Activated CD8-positive, alpha-beta memory T cell treated with anti-CD3 and anti-CD28 coated beads, Interleukin-2, amount 10 ng/mL, durations not matched to agents 7 days and 5 days (primary cell): ENCODE data around the gene MSH6. TPM values are rescaled to one million over a fixed set of nuclear protein-coding genes. Genes with fewer than 3 reads are reported as not detected.
"Not testable (repeated sequence)": the region's sequence is repeated elsewhere in the genome, so short reads cannot be mapped to it uniquely, and the experiment has no call there.

Experiments
- ATAC-seq: fragments of 150-1000 bp; cut with Tn5 transposase; one replicate; pipeline ENCODE4 v1.10.0; 2021; ENCODE audit warnings: moderate library complexity
- CTCF ChIA-PET: fragments of 350-600 bp; sonication (Branson Sonifier 250); formaldehyde crosslinking; loops from one replicate; lab custom pipeline; 2021; ENCODE audit warnings: antibody characterized with exemption; lab: Charles Lee
- DNase-seq: peaks from one replicate; pipeline ENCODE4 v3.0.0-alpha.2; 2020
- H3K27ac Mint-ChIP-seq: one replicate; pipeline ENCODE4 v1.8.0; 2021; ENCODE audit warnings: mild to moderate bottlenecking, mixed read lengths
- H3K27me3 Mint-ChIP-seq: one replicate; pipeline ENCODE4 v1.8.0; 2021; ENCODE audit warnings: mixed read lengths
- H3K36me3 Mint-ChIP-seq: one replicate; pipeline ENCODE4 v1.8.0; 2021; ENCODE audit warnings: mild to moderate bottlenecking, mixed read lengths
- H3K4me1 Mint-ChIP-seq: one replicate; pipeline ENCODE4 v1.8.0; 2021; ENCODE audit warnings: mixed read lengths
- H3K4me3 Mint-ChIP-seq: one replicate; pipeline ENCODE4 v1.8.0; 2021; ENCODE audit warnings: mild to moderate bottlenecking, moderate library complexity, mixed read lengths
- H3K9me3 Mint-ChIP-seq: one replicate; pipeline ENCODE4 v1.8.0; 2022; ENCODE audit warnings: low read depth, mixed read lengths
- total RNA-seq, 2 experiments: library from RNA; stranded (reverse); gene quantifications; one replicate each; pipeline ENCODE4 v1.2.3, GENCODE V29; 2021

MSH6 gene
- total RNA-seq, 2 experiments from 2014 or later: 93.8 to 103 TPM

GRCh38 chr2:47833516-47833968 is 50.6 kb downstream of the MSH6 start:
- Mint-ChIP-seq H3K9me3 (no peaks in the 10 kb centered on the region), H3K27ac (no peak overlapping the region), H3K27me3 (no peaks in the 10 kb centered on the region), H3K4me3 (no peak overlapping the region), H3K4me1 (peaks cover 10% of the 10 kb centered on the region), H3K36me3 (peaks cover 46% of the 10 kb centered on the region)
- ATAC-seq (peak; percentile 49), DNase-seq (no peak)
- CTCF ChIA-PET: interaction anchor here (1.3 kb wide), 1 partner anchor 10 kb away, joined by 4 read pairs; no protein-coding TSS in a partner anchor

GRCh38 chr2:47838249-47838648 is 55.3 kb downstream of the MSH6 start:
- Mint-ChIP-seq H3K27me3 (no peaks in the 10 kb centered on the region), H3K9me3 (no peaks in the 10 kb centered on the region), H3K4me3 (no peak overlapping the region), H3K36me3 (peaks cover 32% of the 10 kb centered on the region), H3K27ac (no peak overlapping the region), H3K4me1 (peaks cover 15% of the 10 kb centered on the region)
- ATAC-seq: no peak
- DNase-seq: no peak
- CTCF ChIA-PET: no interaction called here

- peaks cover 16% of the 10 kb centered on the region for H3K4me1 Mint-ChIP-seq
- no peak overlapping the region for H3K27ac Mint-ChIP-seq
- no peak overlapping the region for H3K4me3 Mint-ChIP-seq
- H3K9me3 Mint-ChIP-seq: no peaks in the 10 kb centered on the region
- peaks cover 32% of the 10 kb centered on the region for H3K36me3 Mint-ChIP-seq
- DNase-seq (no peak), ATAC-seq (no peak)
- H3K27me3 Mint-ChIP-seq: no peaks in the 10 kb centered on the region
- CTCF ChIA-PET: interaction anchor here (0.6 kb wide), 1 partner anchor 13 kb away, joined by 3 read pairs; no protein-coding TSS in a partner anchor
Observed at GRCh38 chr2:47838686-47839085, 55.7 kb downstream of the MSH6 start.

- no peak overlapping the region for H3K4me3 Mint-ChIP-seq
- ATAC-seq (no peak), DNase-seq (no peak)
- H3K36me3 Mint-ChIP-seq: peaks cover 8% of the 10 kb centered on the region
- H3K27me3 Mint-ChIP-seq: no peaks in the 10 kb centered on the region
- H3K27ac Mint-ChIP-seq: peak overlapping the region; percentile 28
- H3K9me3 Mint-ChIP-seq: no peaks in the 10 kb centered on the region
- CTCF ChIA-PET: interaction anchor here (0.6 to 1.7 kb wide), 3 partner anchors 15 to 21 kb away, joined by 3 to 5 read pairs (median 3); no protein-coding TSS in a partner anchor
- peaks cover 12% of the 10 kb centered on the region for H3K4me1 Mint-ChIP-seq
Observed at GRCh38 chr2:47842846-47843245, 59.9 kb downstream of the MSH6 start.

DNA sequence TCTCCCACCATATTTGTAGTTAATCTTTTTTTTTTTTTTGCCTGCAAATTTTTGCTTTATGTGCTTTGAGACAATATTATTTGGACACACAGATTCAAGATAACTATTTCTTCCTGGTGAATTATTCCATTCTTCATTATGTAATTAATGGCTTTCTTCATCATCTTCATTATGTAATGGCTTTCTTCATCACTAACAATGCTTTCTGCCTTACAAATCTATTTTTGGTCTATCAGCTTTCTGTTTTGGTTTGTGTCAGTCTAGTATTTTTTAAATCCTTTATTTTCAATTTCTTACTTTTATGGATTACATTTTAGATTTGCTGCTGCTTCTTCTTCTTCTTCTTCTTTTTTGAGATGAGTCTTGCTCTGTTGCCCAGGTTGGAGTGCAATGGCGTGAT is 60.5 kb downstream of the MSH6 start:
- CTCF ChIA-PET: interaction anchor here (1.1 to 2.5 kb wide), 2 partner anchors 18 to 263 kb away, joined by 3 to 7 read pairs; no protein-coding TSS in a partner anchor
- Mint-ChIP-seq H3K4me3 (no peak overlapping the region), H3K4me1 (peaks cover 12% of the 10 kb centered on the region)

DNA sequence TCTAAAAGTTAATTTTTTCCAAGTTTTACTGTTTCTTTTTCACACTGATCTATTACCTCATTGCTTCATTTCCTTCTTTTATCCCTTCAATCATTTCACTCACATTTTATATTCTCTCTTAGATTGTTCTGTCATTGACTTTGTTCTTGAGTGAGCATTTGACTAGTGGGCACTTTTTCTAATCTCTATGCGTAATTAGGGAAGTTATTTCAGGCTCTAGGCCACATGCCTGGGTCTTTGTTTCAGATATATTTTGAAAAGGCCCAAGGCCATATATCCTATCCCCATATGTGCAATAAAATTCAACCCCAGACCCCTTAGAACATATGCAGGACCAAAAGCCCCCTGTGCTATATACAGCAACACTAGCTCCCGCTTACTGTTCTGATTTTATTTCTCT is 61.2 kb downstream of the MSH6 start:
- Mint-ChIP-seq H3K27ac (no peak overlapping the region), H3K4me1 (peaks cover 12% of the 10 kb centered on the region), H3K27me3 (no peaks in the 10 kb centered on the region), H3K9me3 (no peaks in the 10 kb centered on the region), H3K4me3 (no peak overlapping the region), H3K36me3 (peaks cover 7% of the 10 kb centered on the region)
- DNase-seq: no peak
- CTCF ChIA-PET: interaction anchor here (2.5 kb wide), 1 partner anchor 262 kb away, joined by 7 read pairs; no protein-coding TSS in a partner anchor
- no peak for ATAC-seq

More for the DNA sequence above, 60.5 kb downstream of the MSH6 start:
- no peak overlapping the region for H3K27ac Mint-ChIP-seq
- no peak for DNase-seq
- H3K27me3 Mint-ChIP-seq: no peaks in the 10 kb centered on the region
- ATAC-seq: no peak
- H3K9me3 Mint-ChIP-seq: no peaks in the 10 kb centered on the region
- peaks cover 10% of the 10 kb centered on the region for H3K36me3 Mint-ChIP-seq

GRCh38 chr2:47849368-47849767 is 66.4 kb downstream of the MSH6 start:
- H3K4me3 Mint-ChIP-seq: no peak overlapping the region
- CTCF ChIA-PET: interaction anchor here (0.6 to 1.3 kb wide), 5 partner anchors 8 to 581 kb away, joined by 3 read pairs; no protein-coding TSS in a partner anchor
- no peaks in the 10 kb centered on the region for H3K27me3 Mint-ChIP-seq
- no peak for DNase-seq
- peaks cover 7% of the 10 kb centered on the region for H3K36me3 Mint-ChIP-seq
- no peaks in the 10 kb centered on the region for H3K9me3 Mint-ChIP-seq
- no peak overlapping the region for H3K27ac Mint-ChIP-seq
- no peak for ATAC-seq
- peaks cover 5% of the 10 kb centered on the region for H3K4me1 Mint-ChIP-seq

- no peak overlapping the region for H3K27ac Mint-ChIP-seq
- H3K36me3 Mint-ChIP-seq: peaks cover 7% of the 10 kb centered on the region
- CTCF ChIA-PET: interaction anchor here (1.3 kb wide), 2 partner anchors 8 to 26 kb away, joined by 3 read pairs; no protein-coding TSS in a partner anchor
- no peaks in the 10 kb centered on the region for H3K9me3 Mint-ChIP-seq
- H3K4me1 Mint-ChIP-seq: peaks cover 3% of the 10 kb centered on the region
- ATAC-seq (no peak), DNase-seq (no peak)
- no peak overlapping the region for H3K4me3 Mint-ChIP-seq
- H3K27me3 Mint-ChIP-seq: no peaks in the 10 kb centered on the region
Observed at GRCh38 chr2:47850198-47850597, 67.3 kb downstream of the MSH6 start.

- not testable (repeated sequence) for H3K27me3 Mint-ChIP-seq, H3K36me3 Mint-ChIP-seq, H3K4me3 Mint-ChIP-seq, ATAC-seq, H3K27ac Mint-ChIP-seq, DNase-seq, H3K9me3 Mint-ChIP-seq
- H3K4me1 Mint-ChIP-seq: peaks cover 11% of the 10 kb centered on the region
- CTCF ChIA-PET: interaction anchor here (0.6 to 1.5 kb wide), 2 partner anchors 10 to 254 kb away, joined by 3 to 6 read pairs; no protein-coding TSS in a partner anchor
Observed at GRCh38 chr2:47853067-47853777, 70.3 kb downstream of the MSH6 start.

Other genes with a start within 250 kb of the MSH6 start
- under 1 TPM; 0.35 to 0.45 TPM for gene KCNK12, start 212.2 kb upstream of the MSH6 start, total RNA-seq
- gene FBXO11, start 123.4 kb downstream of the MSH6 start, total RNA-seq: 10 to 100 TPM; 49.8 to 52.7 TPM